SK-N-SH (cell line): ENCODE data around the gene SLC12A5. TPM values are rescaled to one million over a fixed set of nuclear protein-coding genes. Genes with fewer than 3 reads are reported as not detected.

ENCODE experiments used
- CTCF ChIA-PET: fragments of 300-600, 350-600 bp; formaldehyde crosslinking; extraction: SDS; loops from one replicate; lab custom pipeline; 2021; lab: Yijun Ruan, JAX
- POLR2A ChIA-PET: fragments of 350-600 bp; sonication (Branson Sonifier 250); formaldehyde crosslinking; extraction: SDS; loops from one replicate; lab custom pipeline; 2020; ENCODE audit warnings: antibody characterized with exemption, inconsistent platforms; lab: Yijun Ruan, JAX
- DNase-seq: peaks from one replicate; pipeline ENCODE4 v3.0.0; 2012
- H2AFZ ChIP-seq: fragments of 200-600 bp; sonication (generic); 2 replicates; pipeline ENCODE4 v1.8.1; 2016; ENCODE audit warnings: antibody characterized with exemption, mild to moderate bottlenecking, low read depth
- H3F3A ChIP-seq: fragments of 200-600 bp; sonication (generic); replicated peaks from 2 replicates; pipeline ENCODE3; 2016; ENCODE audit warnings: antibody characterized with exemption, mild to moderate bottlenecking; ENCODE audit not compliant: insufficient read depth
- H3K27ac ChIP-seq, 2 experiments: fragments of 200-500 bp in 1 of 2; fragments of 200-600 bp in 1 of 2; sonication (Bioruptor generic) in 1 of 2; sonication (generic), shearing (Covaris generic) in 1 of 2; 2 replicates each; pipeline versions ENCODE4 v1.5.1 to v1.6.1; 2014 to 2016; ENCODE audit warnings: low read depth in 2 of 2, inconsistent platforms in 1 of 2, low read length in 1 of 2, mild to moderate bottlenecking in 1 of 2, mixed read lengths in 1 of 2
- H3K27me3 ChIP-seq: fragments of 200-600 bp; sonication (generic), shearing (Covaris generic); 2 replicates; pipeline ENCODE4 v1.6.1; 2016; ENCODE audit warnings: mixed run types; ENCODE audit not compliant: insufficient read depth
- H3K36me3 ChIP-seq, 2 experiments: fragments of 200-500 bp in 1 of 2; fragments of 200-600 bp in 1 of 2; sonication (Bioruptor generic) in 1 of 2; sonication (generic) in 1 of 2; replicated peaks in 1 of 2; 2 replicates each; pipeline versions ENCODE3 to v1.5.1; 2014 to 2016; ENCODE audit warnings: low read length in 1 of 2, mild to moderate bottlenecking in 1 of 2; ENCODE audit not compliant: insufficient read depth in 2 of 2, control insufficient read depth in 1 of 2
- H3K4me1 ChIP-seq, 2 experiments: fragments of 200-500 bp in 1 of 2; fragments of 200-600 bp in 1 of 2; sonication (Bioruptor generic) in 1 of 2; sonication (generic), shearing (Covaris generic) in 1 of 2; 2 replicates each; pipeline versions ENCODE4 v1.5.1 to v1.6.1; 2014 to 2016; ENCODE audit warnings: low read depth in 1 of 2, low read length in 1 of 2, mixed run types in 1 of 2; ENCODE audit not compliant: insufficient read depth in 2 of 2, control insufficient read depth in 1 of 2
- H3K4me2 ChIP-seq: fragments of 200-600 bp; sonication (generic), shearing (Covaris generic); 2 replicates; pipeline ENCODE4 v1.6.1; 2017; ENCODE audit warnings: mixed run types
- H3K4me3 ChIP-seq, 2 experiments: fragments of 200-500 bp in 1 of 2; fragments of 200-600 bp in 1 of 2; sonication (Bioruptor generic) in 1 of 2; sonication (generic), shearing (Covaris generic) in 1 of 2; 2 replicates each; pipeline versions ENCODE4 v1.5.1 to v1.8.1; 2014 to 2016; ENCODE audit warnings: low read depth in 2 of 2, inconsistent platforms in 1 of 2, low read length in 1 of 2, mild to moderate bottlenecking in 1 of 2, mixed read lengths in 1 of 2, moderate library complexity in 1 of 2
- H3K79me2 ChIP-seq: fragments of 200-600 bp; sonication (generic); 2 replicates; pipeline ENCODE4 v1.8.1; 2017; ENCODE audit warnings: mild to moderate bottlenecking; ENCODE audit not compliant: insufficient read depth
- H3K9ac ChIP-seq: fragments of 200-600 bp; sonication (generic); 2 replicates; pipeline ENCODE4 v1.6.1; 2017; ENCODE audit warnings: mixed run types
- H3K9me2 ChIP-seq: fragments of 200-600 bp; sonication (generic); 2 replicates; pipeline ENCODE4 v1.6.1; 2017; ENCODE audit warnings: mixed run types
- H3K9me3 ChIP-seq: fragments of 200-600 bp; sonication (generic); 2 replicates; pipeline ENCODE4 v1.6.1; 2017; ENCODE audit warnings: mixed run types, mild to moderate bottlenecking, moderate library complexity
- H4K20me1 ChIP-seq: fragments of 200-600 bp; sonication (generic); 2 replicates; pipeline ENCODE4 v1.6.1; 2017; ENCODE audit warnings: mild to moderate bottlenecking, mixed run types; ENCODE audit not compliant: insufficient read depth
- EP300 ChIP-seq, 2 experiments: IDR thresholded peaks; 2 replicates each; pipeline versions ENCODE4 v1.4.0 to v1.6.1; 2012; ENCODE audit warnings: borderline replicate concordance in 1 of 2, low read depth in 1 of 2, low read length in 1 of 2
- FOSL2 ChIP-seq: IDR thresholded peaks from 2 replicates; pipeline ENCODE4 v1.4.0; 2012; ENCODE audit warnings: low read depth, mild to moderate bottlenecking, moderate library complexity, borderline replicate concordance
- FOXJ3 ChIP-seq: sonication (generic); formaldehyde crosslinking; IDR thresholded peaks from 2 replicates; pipeline ENCODE4 v1.5.1; 2020; ENCODE audit warnings: mild to moderate bottlenecking, missing genetic modification reagents
- FOXM1 ChIP-seq: IDR thresholded peaks from 2 replicates; pipeline ENCODE4 v1.4.0; 2012; ENCODE audit warnings: low read depth, mild to moderate bottlenecking
- MAX ChIP-seq: IDR thresholded peaks from 2 replicates; pipeline ENCODE4 v1.4.0; 2012; ENCODE audit warnings: low read depth
- MXI1 ChIP-seq: IDR thresholded peaks from 2 replicates; pipeline ENCODE4 v1.6.1; 2012; ENCODE audit warnings: mild to moderate bottlenecking, low read depth, low read length, improper control_type of control experiment
- NRF1 ChIP-seq: IDR thresholded peaks from 2 replicates; pipeline ENCODE4 v1.6.1; 2012; ENCODE audit warnings: low read depth, mild to moderate bottlenecking, low read length
- RAD21 ChIP-seq: IDR thresholded peaks from 2 replicates; pipeline ENCODE4 v1.6.1; 2012; ENCODE audit warnings: mild to moderate bottlenecking, low read length
- RCOR1 ChIP-seq: fragments of 150-350 bp; IDR thresholded peaks from 2 replicates; pipeline ENCODE4 v1.6.1; 2017; ENCODE audit warnings: antibody characterized with exemption, low read length
- REST ChIP-seq: IDR thresholded peaks from 2 replicates; pipeline ENCODE4 v1.6.1; 2012; ENCODE audit warnings: mild to moderate bottlenecking, low read depth, low read length, moderate library complexity
- RFX5 ChIP-seq: IDR thresholded peaks from 2 replicates; pipeline ENCODE4 v1.6.1; 2012; ENCODE audit warnings: mild to moderate bottlenecking, improper control_type of control experiment, low read length
- RXRA ChIP-seq: IDR thresholded peaks from 2 replicates; pipeline ENCODE4 v1.4.0; 2012; ENCODE audit warnings: low read depth, mild to moderate bottlenecking, borderline replicate concordance
- TEAD4 ChIP-seq: IDR thresholded peaks from 2 replicates; pipeline ENCODE4 v1.4.0; 2012; ENCODE audit warnings: mild to moderate bottlenecking, borderline replicate concordance; ENCODE audit not compliant: insufficient read depth
- USF1 ChIP-seq: IDR thresholded peaks from 2 replicates; pipeline ENCODE4 v1.4.0; 2012; ENCODE audit warnings: low read depth, borderline replicate concordance
- YY1 ChIP-seq: IDR thresholded peaks from 2 replicates; pipeline ENCODE4 v1.4.0; 2012; ENCODE audit warnings: low read depth, mild to moderate bottlenecking
- ZBTB33 ChIP-seq: IDR thresholded peaks from 2 replicates; pipeline ENCODE4 v1.4.0; 2012; ENCODE audit warnings: low read depth, borderline replicate concordance
- WGBS: methylation state at CpG from one replicate; pipeline ENCODE4 v1.1.6; 2017; ENCODE audit warnings: low lambda C conversion rate; 5-methylcytosine and 5-hydroxymethylcytosine counted together
- polyA plus RNA-seq, 3 experiments: library from polyadenylated mRNA; depleted of rRNA; stranded (reverse); fragments of >200 nt; gene quantifications; 2 replicates each; pipeline ENCODE4 v1.2.3, GENCODE V29; 2012

The SLC12A5 gene
- polyA plus RNA-seq, 1 of the 3 experiments (the other 2 are of a cell fraction): 19.9 TPM

- TF ChIP-seq USF1: no peak
- no peak for TF ChIP-seq ZBTB33
- no peak for TF ChIP-seq REST
These were observed 18.8 kb downstream of the SLC12A5 start (continued) for GRCh38 chr20:46047821-46048220.

- Histone ChIP-seq H3K27ac (no peak overlapping the region), H4K20me1 (0 out of 2 replicates have a peak, but pooled peaks cover 5% of the 10 kb centered on the region), H3K4me3 (no peak overlapping the region), H3K4me2 (no peak overlapping the region), H3F3A (peaks cover 2% of the 10 kb centered on the region), H3K4me1 (peaks cover 3 to 7% of the 10 kb centered on the region in 2 experiments; a peak in 2 of 4 replicates), H3K27me3 (no peaks in the 10 kb centered on the region), H3K36me3 (no peaks in the 10 kb centered on the region), H3K9ac (no peak overlapping the region), H2AFZ (no peak overlapping the region), H3K79me2 (no peaks in the 10 kb centered on the region), H3K9me3 (no peaks in the 10 kb centered on the region), H3K9me2 (no peaks in the 10 kb centered on the region)
- ChIA-PET CTCF (no interaction called here), POLR2A (no interaction called here)
- 77% methylated on average over 4 of the region's 4 CpGs for WGBS
- TF ChIP-seq TEAD4: no peak
- no peak for TF ChIP-seq RCOR1
- no peak for TF ChIP-seq MXI1
- TF ChIP-seq RXRA: no peak
- no peak for TF ChIP-seq NRF1
- no peak for TF ChIP-seq YY1
- no peak for TF ChIP-seq USF1
- TF ChIP-seq FOXJ3 (CRISPR knock-in tag): no peak
- TF ChIP-seq FOSL2: no peak
- TF ChIP-seq RFX5: no peak
- TF ChIP-seq FOXM1: no peak
- TF ChIP-seq EP300 (IDR thresholded peaks at IDR 0.05; ENCODE audit: borderline replicate concordance in 1 of 2, low read depth in 1 of 2, low read length in 1 of 2): no peak
- no peak for TF ChIP-seq MAX
- TF ChIP-seq RAD21: no peak
- DNase-seq: no peak
These were observed 20.2 kb downstream of the SLC12A5 start for GRCh38 chr20:46049190-46049589.
